GM21423 (cell line): ENCODE results near the gene CAND1.
A peak's percentile ranks its signal among the peaks of the same experiment; 100 is the strongest.

Source experiments
- ATAC-seq: cut with Tn5 transposase; IDR thresholded peaks from one replicate; pipeline ENCODE4 v1.9.1; 2021; ENCODE audit warnings: mild to moderate bottlenecking, moderate library complexity; ENCODE audit not compliant: unreplicated experiment

Gene CAND1

GRCh38 chr12:67268896-67269632, at the start of gene CAND1:
Gene CAND1 (plus strand): TSS chr12:67269358. CDS start chr12:67269718, 360 bp downstream.
- ATAC-seq, result peak; percentile 74

- ATAC-seq, result no peak
Observed at GRCh38 chr12:67220065-67220464, 49.1 kb upstream of the CAND1 start.

- ATAC-seq, result no peak
Observed at GRCh38 chr12:67222302-67222701, 46.9 kb upstream of the CAND1 start.

GRCh38 chr12:67223225-67223624, 45.9 kb upstream of the CAND1 start:
- ATAC-seq, result no peak

DNA sequence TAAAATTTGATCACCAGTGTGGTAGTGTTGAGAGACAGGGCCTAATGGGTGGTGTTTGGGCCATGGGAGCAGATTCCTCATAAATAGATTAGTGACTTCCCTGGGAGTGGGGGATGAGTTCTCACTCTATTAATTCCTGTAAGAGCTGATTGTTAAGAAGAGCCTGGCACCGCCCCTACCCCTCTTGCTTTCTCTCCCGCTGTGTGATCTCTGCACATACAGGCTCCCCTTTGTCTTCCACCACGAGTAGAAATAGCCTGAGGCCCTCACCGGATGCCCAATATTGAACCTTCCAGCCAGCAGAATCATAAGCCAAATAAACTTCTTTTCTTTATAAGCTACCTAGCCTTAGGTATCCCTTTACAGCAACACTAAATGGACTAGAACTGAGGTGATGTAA, 31.9 kb upstream of the CAND1 start:
- ATAC-seq, result no peak

- ATAC-seq, result no peak
Observed at GRCh38 chr12:67239061-67239460, 30.1 kb upstream of the CAND1 start.

DNA sequence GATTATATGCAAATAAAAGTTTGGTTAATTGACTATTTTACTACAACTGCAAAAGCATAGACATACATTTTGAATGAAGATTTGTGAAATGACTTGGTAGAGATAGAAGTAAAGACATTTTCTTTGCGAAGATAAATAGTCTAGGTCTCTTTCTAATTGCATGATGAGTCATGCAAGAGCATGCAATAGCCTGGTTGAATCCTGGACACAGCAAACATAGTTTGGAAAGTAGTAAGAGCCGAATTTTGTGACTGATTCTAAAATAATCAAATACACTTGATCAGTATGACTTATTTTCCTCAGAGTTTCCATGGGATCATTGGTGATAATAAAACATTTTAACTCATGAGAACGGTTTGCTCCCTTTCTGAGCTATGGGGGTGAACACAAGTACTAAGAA, 27.7 kb upstream of the CAND1 start:
- no peak for ATAC-seq

GRCh38 chr12:67243260-67243659, 25.9 kb upstream of the CAND1 start:
- ATAC-seq, result no peak

GRCh38 chr12:67245571-67245970, 23.6 kb upstream of the CAND1 start:
- ATAC-seq, result no peak

DNA sequence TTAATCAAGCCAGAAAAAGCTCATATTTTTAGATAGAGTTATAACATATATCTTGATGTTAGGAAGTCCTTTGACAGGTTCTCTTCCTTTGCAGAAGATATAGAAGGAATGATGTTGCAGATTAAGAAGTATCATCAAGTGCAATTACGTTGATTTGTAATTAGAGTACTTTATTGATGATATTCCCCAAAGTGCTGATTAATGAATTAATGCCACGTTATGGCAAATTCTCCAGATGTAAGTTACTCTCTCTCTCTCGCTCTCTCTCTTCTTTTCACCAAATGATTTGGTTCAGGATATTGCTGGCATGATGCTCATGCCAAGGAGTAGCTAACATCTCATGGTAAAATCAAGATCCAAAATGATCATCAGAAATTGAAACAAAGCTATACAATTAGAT, 18.1 kb upstream of the CAND1 start:
- no peak for ATAC-seq

- ATAC-seq, result no peak
Observed at GRCh38 chr12:67254372-67255026, 14.7 kb upstream of the CAND1 start.

DNA sequence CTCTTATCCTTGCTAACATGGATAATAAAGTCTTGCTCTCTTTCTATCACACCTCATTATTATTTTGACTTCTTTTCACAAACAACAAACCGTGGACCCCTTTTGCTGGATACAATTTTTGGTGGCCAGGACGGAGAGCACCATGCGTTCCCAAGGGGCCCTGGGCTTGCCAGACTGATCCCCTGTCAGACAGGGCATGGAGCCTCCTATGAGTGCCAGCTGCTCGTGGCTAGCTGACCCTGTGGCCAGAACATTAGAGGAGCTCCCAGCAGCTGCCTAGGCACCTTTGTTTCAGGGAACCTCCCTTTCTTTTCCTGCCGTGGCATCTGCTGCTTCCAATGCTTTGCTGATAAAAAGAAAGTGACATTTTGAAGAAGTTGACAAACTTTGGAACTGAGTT, 12.5 kb upstream of the CAND1 start:
- no peak for ATAC-seq

GRCh38 chr12:67263471-67263870, 5.7 kb upstream of the CAND1 start:
- no peak for ATAC-seq

- ATAC-seq, result peak; percentile 73
Observed at GRCh38 chr12:67268335-67268895, 743 bp upstream of the CAND1 start.

- peak; percentile 5 for ATAC-seq
Observed at GRCh38 chr12:67269633-67270573, 745 bp downstream of the CAND1 start.

GRCh38 chr12:67270622-67271021, 1.5 kb downstream of the CAND1 start:
- no peak for ATAC-seq

DNA sequence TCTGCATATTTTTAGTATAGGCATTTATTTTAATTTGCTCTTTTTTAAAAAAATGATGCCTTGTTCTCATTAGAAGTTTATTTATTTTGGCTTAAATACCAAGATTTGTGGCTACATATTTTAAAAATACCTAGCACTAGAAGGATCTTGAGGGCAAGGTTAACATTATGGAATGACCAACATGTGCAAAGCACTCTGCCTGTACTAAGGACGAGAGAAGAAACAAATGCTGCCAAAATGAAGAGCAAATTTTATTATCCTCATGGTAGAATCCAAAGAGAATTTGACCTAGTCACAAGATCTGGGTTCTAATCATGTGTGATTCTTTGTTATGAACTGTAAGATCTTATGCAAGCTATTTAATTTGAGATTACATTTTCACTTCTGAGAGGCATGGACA, 2.8 kb downstream of the CAND1 start:
- ATAC-seq, result no peak

DNA sequence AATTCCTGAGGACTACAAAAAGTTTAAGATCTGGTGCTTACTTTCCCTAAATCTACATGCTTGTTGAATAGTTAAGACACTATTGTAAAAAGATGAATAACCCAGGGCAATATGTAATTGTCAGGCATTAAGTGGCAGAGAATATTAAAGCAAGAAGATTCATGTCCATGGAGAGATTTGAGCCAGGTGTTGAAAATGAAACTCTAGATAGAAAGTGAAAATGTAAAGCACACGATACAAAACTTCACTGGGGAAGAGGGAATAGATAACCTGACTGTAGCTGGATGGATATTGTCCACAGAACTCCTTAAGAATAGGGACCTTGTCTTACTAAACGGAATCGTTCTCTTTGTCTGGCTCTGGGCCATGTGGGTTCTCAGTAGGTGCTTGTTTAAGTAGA, 5.0 kb downstream of the CAND1 start:
- ATAC-seq, result no peak

DNA sequence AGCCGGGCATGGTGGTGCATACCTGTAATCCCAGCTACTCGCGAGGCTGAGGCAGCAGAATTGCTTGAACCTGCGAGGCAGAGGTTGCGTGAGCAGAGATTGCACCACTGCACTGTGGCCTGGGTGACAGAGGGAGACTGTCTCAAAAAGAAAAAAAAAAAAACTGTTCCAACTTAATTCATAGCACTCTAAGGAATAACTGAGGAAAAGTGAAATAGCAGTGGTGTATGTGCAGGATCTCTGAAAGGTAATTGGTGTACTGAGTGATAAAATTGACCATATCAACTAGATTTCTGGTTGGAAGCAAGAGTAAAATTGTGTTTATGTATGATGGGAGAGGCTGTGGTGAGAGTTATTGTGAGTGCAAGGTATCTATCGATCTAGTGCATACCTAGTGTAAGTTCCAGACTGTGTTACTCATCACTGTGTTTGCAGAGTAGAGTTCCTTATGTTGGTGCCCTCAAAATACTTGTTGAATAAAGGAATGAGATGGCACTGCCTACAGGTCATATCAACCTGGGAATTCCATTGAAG, 6.3 kb downstream of the CAND1 start:
- ATAC-seq, result no peak

- no peak for ATAC-seq
Observed at GRCh38 chr12:67276421-67276820, 7.3 kb downstream of the CAND1 start.

- no peak for ATAC-seq
Observed at GRCh38 chr12:67279637-67280036, 10.5 kb downstream of the CAND1 start.
